Measurements from ENCODE around the gene CENPM. TPM values are rescaled to one million over a fixed set of nuclear protein-coding genes. Genes with fewer than 3 reads are reported as not detected.

CENPM gene
- total and polyA plus RNA-seq, 4 donors: 0.17 to 26.3 (median 2.3) TPM

DNA sequence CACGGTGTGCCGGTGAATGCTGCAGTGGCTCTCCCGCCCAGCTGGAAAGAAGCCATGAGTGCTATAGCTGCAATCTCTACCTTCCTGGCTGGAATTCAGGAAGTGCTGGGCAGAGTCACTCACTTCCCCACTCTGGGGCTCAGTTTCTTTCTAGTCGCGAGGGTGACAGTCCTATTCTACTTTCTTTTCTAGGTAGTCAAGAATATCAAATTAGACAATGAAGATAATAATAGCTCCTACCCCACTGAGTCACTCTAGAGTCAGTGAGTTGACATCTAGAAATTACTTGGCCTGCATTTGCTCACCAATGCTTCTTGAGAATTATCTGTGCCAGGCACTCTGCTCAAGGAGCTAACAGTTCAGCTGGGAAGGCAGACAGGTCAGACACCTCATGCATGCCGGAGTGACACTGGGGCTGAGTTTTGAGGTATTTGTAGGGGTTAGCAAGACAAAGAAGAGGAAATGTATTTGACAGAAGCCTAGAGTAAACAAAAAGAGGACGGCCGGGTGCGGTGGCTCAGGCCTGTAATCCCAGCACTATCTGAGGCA, 3.2 kb downstream of the CENPM start:
- no peak for DNase-seq (ENCODE audit: low spot score)
- no peak overlapping the region for H3K4me3 ChIP-seq (ENCODE audit: low read depth in 1 of 3, low read length in 3 of 3)
- H3K27ac ChIP-seq (ENCODE audit: low read depth in 1 of 2, low read length in 2 of 2): no peak overlapping the region
- H3K36me3 ChIP-seq (ENCODE audit: control insufficient read depth in 4 of 4, insufficient read depth in 3 of 4, low read depth in 1 of 4, low read length in 3 of 4): no peaks in the 10 kb centered on the region
- H3K27me3 ChIP-seq (ENCODE audit: control insufficient read depth in 4 of 4, insufficient read depth in 4 of 4, low read length in 3 of 4): no peaks in the 10 kb centered on the region
- no peak for TF ChIP-seq RXRA (IDR thresholded peaks at IDR 0.05)
- no peak for TF ChIP-seq HNF4G (IDR thresholded peaks at IDR 0.05)
- no peak for TF ChIP-seq YY1 (IDR thresholded peaks at IDR 0.05)
- TF ChIP-seq FOXA1 (IDR thresholded peaks at IDR 0.05): no peak
- TF ChIP-seq, protein P1, sequence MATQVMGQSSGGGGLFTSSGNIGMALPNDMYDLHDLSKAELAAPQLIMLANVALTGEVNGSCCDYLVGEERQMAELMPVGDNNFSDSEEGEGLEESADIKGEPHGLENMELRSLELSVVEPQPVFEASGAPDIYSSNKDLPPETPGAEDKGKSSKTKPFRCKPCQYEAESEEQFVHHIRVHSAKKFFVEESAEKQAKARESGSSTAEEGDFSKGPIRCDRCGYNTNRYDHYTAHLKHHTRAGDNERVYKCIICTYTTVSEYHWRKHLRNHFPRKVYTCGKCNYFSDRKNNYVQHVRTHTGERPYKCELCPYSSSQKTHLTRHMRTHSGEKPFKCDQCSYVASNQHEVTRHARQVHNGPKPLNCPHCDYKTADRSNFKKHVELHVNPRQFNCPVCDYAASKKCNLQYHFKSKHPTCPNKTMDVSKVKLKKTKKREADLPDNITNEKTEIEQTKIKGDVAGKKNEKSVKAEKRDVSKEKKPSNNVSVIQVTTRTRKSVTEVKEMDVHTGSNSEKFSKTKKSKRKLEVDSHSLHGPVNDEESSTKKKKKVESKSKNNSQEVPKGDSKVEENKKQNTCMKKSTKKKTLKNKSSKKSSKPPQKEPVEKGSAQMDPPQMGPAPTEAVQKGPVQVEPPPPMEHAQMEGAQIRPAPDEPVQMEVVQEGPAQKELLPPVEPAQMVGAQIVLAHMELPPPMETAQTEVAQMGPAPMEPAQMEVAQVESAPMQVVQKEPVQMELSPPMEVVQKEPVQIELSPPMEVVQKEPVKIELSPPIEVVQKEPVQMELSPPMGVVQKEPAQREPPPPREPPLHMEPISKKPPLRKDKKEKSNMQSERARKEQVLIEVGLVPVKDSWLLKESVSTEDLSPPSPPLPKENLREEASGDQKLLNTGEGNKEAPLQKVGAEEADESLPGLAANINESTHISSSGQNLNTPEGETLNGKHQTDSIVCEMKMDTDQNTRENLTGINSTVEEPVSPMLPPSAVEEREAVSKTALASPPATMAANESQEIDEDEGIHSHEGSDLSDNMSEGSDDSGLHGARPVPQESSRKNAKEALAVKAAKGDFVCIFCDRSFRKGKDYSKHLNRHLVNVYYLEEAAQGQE (IDR thresholded peaks at IDR 0.05): no peak
- TF ChIP-seq, protein P2, sequence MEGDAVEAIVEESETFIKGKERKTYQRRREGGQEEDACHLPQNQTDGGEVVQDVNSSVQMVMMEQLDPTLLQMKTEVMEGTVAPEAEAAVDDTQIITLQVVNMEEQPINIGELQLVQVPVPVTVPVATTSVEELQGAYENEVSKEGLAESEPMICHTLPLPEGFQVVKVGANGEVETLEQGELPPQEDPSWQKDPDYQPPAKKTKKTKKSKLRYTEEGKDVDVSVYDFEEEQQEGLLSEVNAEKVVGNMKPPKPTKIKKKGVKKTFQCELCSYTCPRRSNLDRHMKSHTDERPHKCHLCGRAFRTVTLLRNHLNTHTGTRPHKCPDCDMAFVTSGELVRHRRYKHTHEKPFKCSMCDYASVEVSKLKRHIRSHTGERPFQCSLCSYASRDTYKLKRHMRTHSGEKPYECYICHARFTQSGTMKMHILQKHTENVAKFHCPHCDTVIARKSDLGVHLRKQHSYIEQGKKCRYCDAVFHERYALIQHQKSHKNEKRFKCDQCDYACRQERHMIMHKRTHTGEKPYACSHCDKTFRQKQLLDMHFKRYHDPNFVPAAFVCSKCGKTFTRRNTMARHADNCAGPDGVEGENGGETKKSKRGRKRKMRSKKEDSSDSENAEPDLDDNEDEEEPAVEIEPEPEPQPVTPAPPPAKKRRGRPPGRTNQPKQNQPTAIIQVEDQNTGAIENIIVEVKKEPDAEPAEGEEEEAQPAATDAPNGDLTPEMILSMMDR (IDR thresholded peaks at IDR 0.05; ENCODE audit: low read depth, low read length, missing input control): no peak
- no peak for TF ChIP-seq HNF4A (conservative IDR thresholded peaks at IDR 0.05)
- no peak for TF ChIP-seq TAF1 (conservative IDR thresholded peaks at IDR 0.05)
- TF ChIP-seq MAX (IDR thresholded peaks at IDR 0.05): no peak
- no peak for TF ChIP-seq EGR1 (IDR thresholded peaks at IDR 0.05; ENCODE audit: low read depth in 2 of 2)
- TF ChIP-seq RAD21 (IDR thresholded peaks at IDR 0.05): no peak
- TF ChIP-seq JUND (IDR thresholded peaks at IDR 0.05): no peak
- TF ChIP-seq NR2F2 (IDR thresholded peaks at IDR 0.05): no peak
- TF ChIP-seq, protein P3, sequence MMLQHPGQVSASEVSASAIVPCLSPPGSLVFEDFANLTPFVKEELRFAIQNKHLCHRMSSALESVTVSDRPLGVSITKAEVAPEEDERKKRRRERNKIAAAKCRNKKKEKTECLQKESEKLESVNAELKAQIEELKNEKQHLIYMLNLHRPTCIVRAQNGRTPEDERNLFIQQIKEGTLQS (IDR thresholded peaks at IDR 0.05): no peak
- TF ChIP-seq SP1 (IDR thresholded peaks at IDR 0.05): no peak
- TF ChIP-seq GABPA (IDR thresholded peaks at IDR 0.05 in 1 of 2, conservative IDR thresholded peaks at IDR 0.05 in 1 of 2): no peak
- TF ChIP-seq FOXA2 (IDR thresholded peaks at IDR 0.05): no peak
- TF ChIP-seq ZBTB33 (IDR thresholded peaks at IDR 0.05): no peak
- no peaks in the 10 kb centered on the region for H3K9me3 ChIP-seq (ENCODE audit: control insufficient read depth in 4 of 4, low read length in 3 of 4)
- H3K4me1 ChIP-seq (ENCODE audit: control insufficient read depth in 4 of 4, insufficient read depth in 4 of 4, low read length in 3 of 4): peaks cover 3 to 16% (median 11%) of the 10 kb centered on the region in 4 donors
- H3K9ac ChIP-seq (ENCODE audit: low read depth in 1 of 2, low read length in 2 of 2): no peak overlapping the region
- 78% methylated on average over 9 of the region's 9 CpGs for WGBS
